ENCODE data around the gene BRD4. TPM values are rescaled to one million over a fixed set of nuclear protein-coding genes. Genes with fewer than 3 reads are reported as not detected.

Gene BRD4
- polyA plus RNA-seq, 3 donors: 3.7 to 19.2 (median 4.2) TPM

DNA sequence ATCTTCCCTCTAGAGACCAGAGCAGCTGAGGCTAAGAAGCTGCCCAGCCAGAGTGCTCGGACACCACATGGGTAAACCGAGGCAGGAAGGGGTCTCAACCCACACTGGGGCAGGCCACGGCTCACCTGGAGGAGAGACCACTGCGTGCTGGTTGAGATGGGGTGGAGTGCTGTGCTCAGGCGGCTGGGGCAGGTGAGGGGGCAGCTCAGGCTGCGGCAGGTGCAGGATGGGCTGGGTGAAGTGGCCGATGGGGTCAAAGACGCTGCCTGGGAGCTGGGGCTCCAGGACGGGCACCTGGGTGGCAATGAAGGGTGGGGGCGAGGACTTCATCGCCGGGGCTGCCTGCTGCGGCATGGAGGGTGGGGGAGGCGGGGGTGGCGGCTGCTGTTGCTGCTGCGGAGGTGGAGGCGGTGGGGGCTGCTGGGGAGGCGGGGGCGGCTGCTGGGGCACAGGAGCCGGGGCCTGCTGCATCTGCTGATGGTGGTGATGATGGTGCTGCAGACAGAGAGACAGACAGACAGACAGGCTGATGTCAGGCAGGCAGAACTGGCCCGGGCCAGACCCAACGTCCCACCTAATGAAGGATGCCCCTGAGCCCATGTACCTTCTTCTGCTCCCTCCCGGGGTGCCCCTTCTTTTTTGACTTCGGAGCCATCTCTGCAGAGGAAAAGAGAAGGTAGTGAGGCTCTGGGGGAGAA is 88.1 kb downstream of the BRD4 start:
- Mint-ChIP-seq H3K36me3 (peaks cover 65 to 95% of the 10 kb centered on the region in 2 donors), H3K27ac (peak overlapping the region in 2 of 7 donors; percentile 42 to 62), H3K4me3 (no peak overlapping the region), H3K27me3 (ENCODE audit: low read depth in 3 of 3) (peaks cover 0 to 2% (median 1%) of the 10 kb centered on the region in 3 donors), H3K4me1 (no peaks in the 10 kb centered on the region), H3K9me3 (peaks cover 0 to 2% (median 0%) of the 10 kb centered on the region in 7 donors)
- Histone ChIP-seq H3K4me3 (replicated peaks in 1 of 3; ENCODE audit: low read depth in 2 of 3, low read length in 3 of 3) (no peak overlapping the region), H3K4me1 (ENCODE audit: control insufficient read depth in 1 of 2, insufficient read depth in 2 of 2, low read length in 2 of 2) (no peaks in the 10 kb centered on the region), H3K9me3 (replicated peaks in 1 of 2; ENCODE audit: control insufficient read depth in 1 of 2, insufficient read depth in 1 of 2, low read length in 2 of 2) (no peaks in the 10 kb centered on the region), H3K79me2 (ENCODE audit: insufficient read depth, low read length) (no peaks in the 10 kb centered on the region), H3K9ac (ENCODE audit: insufficient read depth, low read length, poor library complexity, severe bottlenecking) (no peak overlapping the region), H3K27me3 (ENCODE audit: control insufficient read depth in 2 of 2, insufficient read depth in 2 of 2, low read length in 2 of 2) (no peaks in the 10 kb centered on the region), H3K36me3 (replicated peaks in 1 of 2; ENCODE audit: control insufficient read depth in 1 of 2, insufficient read depth in 2 of 2, low read length in 2 of 2) (peaks cover 87 to 96% of the 10 kb centered on the region in 2 donors), H3K4me2 (replicated peaks; ENCODE audit: extremely low read depth, low read length, poor library complexity, severe bottlenecking) (no peak overlapping the region), H2AFZ (ENCODE audit: insufficient read depth, low read depth, low read length, poor library complexity, severe bottlenecking) (no peak overlapping the region), H3K27ac (ENCODE audit: low read depth in 1 of 2, low read length in 2 of 2) (no peak overlapping the region), H4K20me1 (ENCODE audit: insufficient read depth, low read length) (peaks cover 89% of the 10 kb centered on the region)
- intact Hi-C loops (cut with micrococcal nuclease): no loop called here
- WGBS (ENCODE audit: insufficient coverage): 97% methylated on average over 15 of the region's 24 CpGs
- no peak for DNase-seq
- TF ChIP-seq, protein P1, sequence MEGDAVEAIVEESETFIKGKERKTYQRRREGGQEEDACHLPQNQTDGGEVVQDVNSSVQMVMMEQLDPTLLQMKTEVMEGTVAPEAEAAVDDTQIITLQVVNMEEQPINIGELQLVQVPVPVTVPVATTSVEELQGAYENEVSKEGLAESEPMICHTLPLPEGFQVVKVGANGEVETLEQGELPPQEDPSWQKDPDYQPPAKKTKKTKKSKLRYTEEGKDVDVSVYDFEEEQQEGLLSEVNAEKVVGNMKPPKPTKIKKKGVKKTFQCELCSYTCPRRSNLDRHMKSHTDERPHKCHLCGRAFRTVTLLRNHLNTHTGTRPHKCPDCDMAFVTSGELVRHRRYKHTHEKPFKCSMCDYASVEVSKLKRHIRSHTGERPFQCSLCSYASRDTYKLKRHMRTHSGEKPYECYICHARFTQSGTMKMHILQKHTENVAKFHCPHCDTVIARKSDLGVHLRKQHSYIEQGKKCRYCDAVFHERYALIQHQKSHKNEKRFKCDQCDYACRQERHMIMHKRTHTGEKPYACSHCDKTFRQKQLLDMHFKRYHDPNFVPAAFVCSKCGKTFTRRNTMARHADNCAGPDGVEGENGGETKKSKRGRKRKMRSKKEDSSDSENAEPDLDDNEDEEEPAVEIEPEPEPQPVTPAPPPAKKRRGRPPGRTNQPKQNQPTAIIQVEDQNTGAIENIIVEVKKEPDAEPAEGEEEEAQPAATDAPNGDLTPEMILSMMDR (IDR thresholded peaks at IDR 0.05): no peak

DNA sequence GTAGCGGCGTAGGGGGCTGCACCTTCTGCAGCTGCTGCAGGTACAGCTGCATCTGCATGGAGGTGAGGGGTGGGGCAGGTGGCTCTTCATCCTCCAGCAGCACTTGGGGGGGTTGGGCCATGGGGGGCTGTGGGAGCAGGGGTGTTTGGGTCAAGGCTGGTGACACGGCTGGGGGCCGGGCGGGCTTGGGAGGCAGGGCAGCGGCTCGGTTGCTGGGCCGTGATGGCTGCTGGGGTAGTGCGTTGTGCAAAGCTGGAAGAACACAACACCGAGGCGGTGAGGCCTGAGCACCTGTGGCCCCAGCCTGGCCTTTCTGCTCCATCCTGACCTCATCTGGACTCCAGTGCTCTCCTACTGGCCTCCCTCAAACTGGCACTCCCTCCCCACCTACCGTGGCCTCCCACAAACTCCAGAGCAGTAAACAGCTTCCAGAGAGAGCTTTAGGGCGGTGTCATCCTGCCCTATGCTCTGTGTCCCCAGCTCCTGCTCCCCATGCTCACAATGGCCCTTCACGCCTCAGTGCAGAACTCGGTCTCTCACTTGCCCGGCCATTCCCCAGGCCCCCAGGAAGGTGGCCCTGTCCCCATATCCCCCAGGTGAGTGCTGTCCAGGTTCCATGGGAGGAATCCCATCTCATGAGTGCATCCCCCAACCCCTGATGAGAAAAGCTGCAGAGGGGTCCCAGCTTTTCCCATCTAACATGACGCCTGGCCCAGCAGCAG is 88.9 kb downstream of the BRD4 start:
- TF ChIP-seq, protein P1 (IDR thresholded peaks at IDR 0.05): no peak
- Histone ChIP-seq H3K9ac (ENCODE audit: insufficient read depth, low read length, poor library complexity, severe bottlenecking) (no peak overlapping the region), H3K36me3 (replicated peaks in 1 of 2; ENCODE audit: control insufficient read depth in 1 of 2, insufficient read depth in 2 of 2, low read length in 2 of 2) (peaks cover 87 to 96% of the 10 kb centered on the region in 2 donors), H3K4me1 (ENCODE audit: control insufficient read depth in 1 of 2, insufficient read depth in 2 of 2, low read length in 2 of 2) (no peaks in the 10 kb centered on the region), H3K27me3 (ENCODE audit: control insufficient read depth in 2 of 2, insufficient read depth in 2 of 2, low read length in 2 of 2) (no peaks in the 10 kb centered on the region), H3K4me2 (replicated peaks; ENCODE audit: extremely low read depth, low read length, poor library complexity, severe bottlenecking) (no peak overlapping the region), H3K79me2 (ENCODE audit: insufficient read depth, low read length) (no peaks in the 10 kb centered on the region), H3K27ac (ENCODE audit: low read depth in 1 of 2, low read length in 2 of 2) (no peak overlapping the region), H4K20me1 (ENCODE audit: insufficient read depth, low read length) (peaks cover 84% of the 10 kb centered on the region), H2AFZ (ENCODE audit: insufficient read depth, low read depth, low read length, poor library complexity, severe bottlenecking) (no peak overlapping the region), H3K4me3 (replicated peaks in 1 of 3; ENCODE audit: low read depth in 2 of 3, low read length in 3 of 3) (no peak overlapping the region), H3K9me3 (replicated peaks in 1 of 2; ENCODE audit: control insufficient read depth in 1 of 2, insufficient read depth in 1 of 2, low read length in 2 of 2) (no peaks in the 10 kb centered on the region)
- H3K27ac Mint-ChIP-seq: peak overlapping the region in 2 of 7 donors; percentile 42 to 62
- H3K27me3 Mint-ChIP-seq (ENCODE audit: low read depth in 3 of 3): peaks cover 0 to 2% (median 1%) of the 10 kb centered on the region in 3 donors
- H3K9me3 Mint-ChIP-seq: peaks cover 0 to 2% (median 0%) of the 10 kb centered on the region in 7 donors
- DNase-seq: no peak
- no peaks in the 10 kb centered on the region for H3K4me1 Mint-ChIP-seq
- no peak overlapping the region for H3K4me3 Mint-ChIP-seq
- intact Hi-C loops (cut with micrococcal nuclease): no loop called here
- WGBS (ENCODE audit: insufficient coverage): over 99% methylated on average over 13 of the region's 17 CpGs
- H3K36me3 Mint-ChIP-seq: peaks cover 62 to 95% of the 10 kb centered on the region in 2 donors
